Right cardiac atrium (tissue), 5 donors: Measurements from ENCODE around the gene RASSF10. TPM values are rescaled to one million over a fixed set of nuclear protein-coding genes. Genes with fewer than 3 reads are reported as not detected.

Experiments
- ATAC-seq, 2 donors: fragments of 200-7000 bp; cut with Tn5 transposase; one replicate each; pipeline versions ENCODE4 v1.8.0 to v1.9.1; 2020; ENCODE audit warnings: moderate library complexity in 2 of 2, mild to moderate bottlenecking in 1 of 2
- DNase-seq, 3 donors: peaks; one replicate each; pipeline ENCODE4 v3.0.0-alpha.2; 2020
- H3K27ac ChIP-seq: one replicate; pipeline ENCODE4 v1.5.1; 2013; ENCODE audit warnings: mild to moderate bottlenecking, low read length, control low read depth, moderate library complexity
- H3K27me3 ChIP-seq: one replicate; pipeline ENCODE4 v1.6.1; 2013; ENCODE audit not compliant: control insufficient read depth, insufficient read depth
- H3K4me1 ChIP-seq: one replicate; pipeline ENCODE4 v1.6.1; 2013; ENCODE audit warnings: low read length; ENCODE audit not compliant: control insufficient read depth, insufficient read depth
- H3K4me3 ChIP-seq: one replicate; pipeline ENCODE4 v1.5.1; 2013; ENCODE audit warnings: low read length, control low read depth
- H3K9me3 ChIP-seq: one replicate; pipeline ENCODE4 v1.6.1; 2013; ENCODE audit warnings: low read length; ENCODE audit not compliant: control insufficient read depth
- WGBS: extraction: QIAGEN DNeasy Blood & Tissue Kit; methylation state at CpG from one replicate; pipeline ENCODE4 v1.1.7; 2013; 5-methylcytosine and 5-hydroxymethylcytosine counted together
- intact Hi-C, 4 donors: fragments of 100-400 bp; cut with DNase I; formaldehyde crosslinking; loops; one replicate each; pipeline versions ENCODE4 v1.11.0 to v1.14.0; 2022 to 2023
- long read RNA-seq, 4 donors: library from polyadenylated mRNA; unstranded; transcript quantifications; one replicate each; pipeline ENCODE4 v2.0.0, GENCODE V29; 2020 to 2021
- polyA plus RNA-seq: library from polyadenylated mRNA; stranded (reverse); fragments of 200-250 nt; gene quantifications from one replicate; pipeline ENCODE4 v1.2.3, GENCODE V29; 2013
- total RNA-seq, 4 donors: library from RNA; stranded (reverse); fragmentation: NEBNext Ultra II Directional; extraction: Animal tissue kit (Norgen Biotek cat#: 25700); gene quantifications; one replicate each; pipeline ENCODE4 v1.2.1, GENCODE V29; 2021
- donor health status: healthy with polysubstance abuse.
- donor health status: DM: no; HTN: yes; CAD: no.
- donor health status: DM: no; HTN: no; CAD: no.
- donor health status: DM: no; HTN: yes; CAD: no; lungs with severe emphysema.
- donor health status: DM: yes; HTN: yes; CAD: no.

RASSF10 gene
- total RNA-seq (1 to 10 TPM in 3 of 4 donors, under 1 TPM in 1; 0.50 to 3.1 (median 1.7) TPM), polyA plus RNA-seq (0.27 TPM)
- long read RNA-seq, donor 1, partial matches to known transcripts, result 0 of 1 reads
- long read RNA-seq, donor 1, other reads (novel, unspliced or antisense), result 1 of 1 reads
- long read RNA-seq, donor 2, result 0 reads
- long read RNA-seq, donor 3, result 0 reads
- long read RNA-seq, donor 4, partial matches to known transcripts, result 0 of 1 reads
- long read RNA-seq, donor 4, other reads (novel, unspliced or antisense), result 0 of 1 reads

DNA sequence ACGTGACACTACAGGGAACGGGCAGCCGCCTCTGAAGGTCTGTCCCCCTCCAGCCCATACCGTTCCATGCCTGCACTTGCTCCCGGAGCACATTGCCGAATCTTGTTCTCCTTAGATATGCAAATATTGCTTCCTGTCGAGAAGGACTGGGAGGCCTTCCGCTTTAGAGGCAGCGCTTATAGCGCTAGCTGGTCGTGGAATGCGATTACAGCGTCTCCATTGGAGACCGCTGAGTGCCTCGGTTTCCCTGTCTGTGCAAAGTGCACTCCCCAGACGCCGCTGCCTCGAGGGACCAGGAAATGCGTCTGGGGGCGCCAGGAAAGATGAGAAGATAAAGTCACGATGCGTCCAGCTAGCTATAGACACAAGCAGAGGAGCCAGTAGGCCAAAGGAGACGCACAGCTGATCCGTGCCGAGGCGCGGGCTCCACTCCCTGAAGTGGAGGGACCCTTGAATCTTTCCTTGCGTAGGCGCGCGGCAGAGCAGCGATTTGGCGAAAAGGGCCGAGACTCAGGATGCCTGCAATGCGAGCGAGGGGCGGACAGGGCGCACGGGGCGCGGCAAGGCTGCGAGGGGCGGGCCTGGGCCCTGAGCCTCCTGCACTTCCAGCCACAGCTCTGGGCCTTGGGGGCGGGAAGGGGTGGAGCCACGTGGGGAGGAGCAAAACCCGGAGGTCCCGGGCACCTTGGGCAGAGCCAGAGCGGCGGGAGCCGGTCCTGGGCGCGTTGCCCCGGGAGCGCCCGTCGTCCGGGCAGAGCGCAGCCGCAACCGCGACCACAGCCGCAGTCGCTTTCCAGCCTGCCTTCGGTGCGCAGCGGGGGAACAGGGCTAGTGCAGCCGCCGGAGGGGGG lies at the start of gene RASSF10:
Gene RASSF10, plus strand, starts transcription at position 692 of the 851 bp plus-strand sequence. CDS start 261 bp downstream, outside the sequence.
- Histone ChIP-seq H3K9me3 (no peaks in the 10 kb centered on the region), H3K27ac (no peak within 1 kb of the TSS), H3K4me1 (no peaks in the 10 kb centered on the region), H3K27me3 (no peaks in the 10 kb centered on the region), H3K4me3 (peak within 1 kb of the TSS; percentile 15)
- peak; percentile 91 to 96 for ATAC-seq
- peak; percentile 89 to 91 (median 90) for DNase-seq
- WGBS, result 4% methylated on average over 68 of the region's 68 CpGs
- intact Hi-C loops, result no loop called here

DNA sequence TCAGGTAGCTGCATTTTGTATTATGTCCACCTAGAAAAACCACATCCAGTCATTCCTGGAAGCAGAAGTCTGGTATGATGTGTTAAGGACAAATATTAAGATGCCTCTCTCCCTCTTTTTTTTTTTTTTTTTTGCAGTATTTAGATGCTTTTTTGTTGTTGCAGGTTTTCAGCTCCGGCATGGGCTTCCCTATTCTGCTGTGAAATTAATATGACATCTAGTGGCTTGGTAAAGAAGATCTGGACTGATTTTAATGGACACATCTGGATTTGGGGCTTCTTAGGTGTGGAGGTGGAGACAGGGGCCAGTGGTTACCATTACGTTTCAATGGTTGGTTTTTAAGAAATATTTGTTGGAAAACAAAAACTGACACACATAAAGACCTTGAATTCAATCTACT lies 47.5 kb upstream of the RASSF10 start:
- intact Hi-C loops, result loop anchor here (5.0 to 10.0 kb wide), 3 partner anchors 193 to 383 kb away; no protein-coding TSS in a partner anchor
- H3K4me1 ChIP-seq, result no peaks in the 10 kb centered on the region
- ATAC-seq, result no peak
- H3K27me3 ChIP-seq, result no peaks in the 10 kb centered on the region
- DNase-seq, result no peak
- no peak overlapping the region for H3K4me3 ChIP-seq
- 41% methylated on average over 2 of the region's 2 CpGs for whole genome bisulfite sequencing
- H3K9me3 ChIP-seq, result no peaks in the 10 kb centered on the region
- no peak overlapping the region for H3K27ac ChIP-seq

DNA sequence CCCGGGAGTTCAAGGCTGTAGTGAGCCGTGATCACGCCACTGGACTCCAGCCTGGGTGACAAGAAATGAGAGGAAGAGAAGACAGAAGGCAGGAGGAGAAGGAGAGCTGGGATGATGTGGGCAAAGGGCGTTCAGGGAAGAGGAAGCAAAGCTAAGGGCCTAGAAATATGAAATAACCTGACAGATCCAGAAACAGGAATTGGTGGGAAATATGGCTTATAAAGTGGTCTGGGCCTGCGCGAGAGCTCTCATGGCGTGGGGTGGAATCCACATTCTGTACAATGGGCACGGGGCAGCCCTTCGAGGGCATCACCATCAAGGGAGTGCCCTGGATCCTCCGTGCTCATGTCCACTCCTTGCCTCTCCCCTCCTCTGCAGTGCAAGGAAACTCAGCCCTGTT lies 46.8 kb upstream of the RASSF10 start:
- ATAC-seq, result no peak
- intact Hi-C loops, result loop anchor here (5.0 to 10.0 kb wide), 3 partner anchors 192 to 382 kb away; no protein-coding TSS in a partner anchor
- WGBS, result 93% methylated on average over 10 of the region's 10 CpGs
- Histone ChIP-seq H3K27me3 (no peaks in the 10 kb centered on the region), H3K4me1 (no peaks in the 10 kb centered on the region), H3K27ac (no peak overlapping the region), H3K4me3 (no peak overlapping the region), H3K9me3 (no peaks in the 10 kb centered on the region)
- no peak for DNase-seq

DNA sequence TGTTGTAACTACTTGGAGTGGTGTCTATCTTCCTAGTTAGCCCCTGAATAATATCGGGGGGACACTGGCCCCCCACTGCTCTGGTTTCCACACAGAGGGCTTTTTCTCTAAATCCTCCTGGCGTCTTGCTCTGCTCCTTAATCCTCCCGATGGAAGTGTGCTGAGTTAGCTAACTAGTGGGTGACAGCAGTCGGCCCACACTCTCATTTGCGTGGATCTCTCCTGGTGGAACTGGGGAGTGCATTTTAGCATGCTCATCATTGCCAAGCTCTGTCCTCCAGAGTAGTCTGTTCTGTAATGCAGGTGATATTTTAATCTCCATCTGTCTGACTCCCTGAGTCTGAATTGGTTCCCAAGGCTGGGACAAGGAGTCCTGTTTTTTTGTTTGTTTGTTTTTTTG lies 46.1 kb upstream of the RASSF10 start:
- Histone ChIP-seq H3K4me1 (no peaks in the 10 kb centered on the region), H3K27ac (no peak overlapping the region), H3K9me3 (no peaks in the 10 kb centered on the region), H3K27me3 (no peaks in the 10 kb centered on the region), H3K4me3 (no peak overlapping the region)
- ATAC-seq, result no peak
- no peak for DNase-seq
- intact Hi-C loops, result loop anchor here (5.0 to 10.0 kb wide), 3 partner anchors 192 to 382 kb away; no protein-coding TSS in a partner anchor
- 80% methylated on average over 5 of the region's 5 CpGs for whole genome bisulfite sequencing

DNA sequence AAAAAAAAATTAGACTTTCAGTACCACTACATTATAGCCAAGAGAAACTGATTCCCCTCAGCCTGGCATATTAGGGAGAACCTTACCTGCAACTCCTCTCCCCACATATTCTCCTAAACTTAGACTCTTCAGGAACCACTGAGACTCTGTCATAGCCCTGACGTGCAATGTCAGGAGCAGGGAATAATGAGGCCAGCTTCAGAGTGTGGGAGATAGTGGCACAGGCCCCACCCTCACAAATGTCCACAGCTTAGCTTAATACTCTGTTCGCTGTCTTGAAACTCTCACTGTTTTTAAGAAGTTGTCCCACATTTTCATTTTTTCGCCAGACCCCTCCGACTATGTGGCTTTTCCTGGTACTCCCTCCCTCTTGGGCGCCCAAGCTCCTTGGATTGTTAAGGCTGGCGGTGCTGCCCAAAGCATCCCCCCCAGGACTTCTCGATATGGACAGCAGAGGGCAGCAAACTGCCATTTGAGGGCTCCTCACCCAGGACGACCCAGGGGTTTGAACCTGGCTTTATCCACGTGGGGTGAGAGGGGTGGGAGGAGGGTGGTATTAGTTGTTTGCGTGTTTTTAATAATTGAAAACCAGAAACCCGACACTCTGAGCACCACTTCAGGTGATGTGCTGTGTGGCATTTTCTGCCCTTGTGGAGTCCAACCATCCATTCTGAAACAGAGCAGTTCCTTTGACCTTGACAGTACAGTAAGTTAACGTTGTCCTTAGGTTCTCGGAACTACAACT lies 45.2 kb upstream of the RASSF10 start:
- ATAC-seq (peak; percentile 89 to 94), DNase-seq (peak; percentile 68 to 86 (median 81))
- intact Hi-C loops, result loop anchor here (2.0 to 10.0 kb wide), 4 partner anchors 191 to 381 kb away; no protein-coding TSS in a partner anchor
- WGBS, result 12% methylated on average over 13 of the region's 13 CpGs
- no peaks in the 10 kb centered on the region for H3K9me3 ChIP-seq
- H3K4me1 ChIP-seq, result no peaks in the 10 kb centered on the region
- H3K4me3 ChIP-seq, result no peak overlapping the region
- no peak overlapping the region for H3K27ac ChIP-seq
- no peaks in the 10 kb centered on the region for H3K27me3 ChIP-seq

DNA sequence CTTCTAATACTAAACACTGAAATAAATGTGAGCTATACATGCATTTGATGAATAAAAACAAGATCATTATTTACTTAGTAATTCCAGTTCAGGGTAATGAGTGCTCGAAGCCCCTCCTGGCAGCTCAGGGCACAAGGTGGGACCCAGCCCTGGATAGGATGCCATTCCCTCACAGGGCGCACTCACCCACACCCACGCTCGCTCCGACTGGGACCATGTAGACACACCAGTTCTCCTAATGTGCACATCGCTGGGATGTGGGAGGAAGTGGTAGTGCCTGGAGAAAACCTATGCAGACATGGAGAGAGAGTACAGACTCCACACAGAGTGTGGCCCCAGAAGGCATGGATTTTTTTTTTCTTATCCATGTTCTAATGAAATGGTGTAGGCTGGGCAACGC lies 44.5 kb upstream of the RASSF10 start:
- Histone ChIP-seq H3K4me1 (no peaks in the 10 kb centered on the region), H3K27me3 (no peaks in the 10 kb centered on the region), H3K27ac (no peak overlapping the region), H3K4me3 (no peak overlapping the region), H3K9me3 (no peaks in the 10 kb centered on the region)
- ATAC-seq (peak in 1 of 2 donors; percentile 18), DNase-seq (no peak)
- 93% methylated on average over 7 of the region's 7 CpGs for WGBS
- intact Hi-C loops, result loop anchor here (2.0 to 10.0 kb wide), 4 partner anchors 190 to 380 kb away; no protein-coding TSS in a partner anchor

DNA sequence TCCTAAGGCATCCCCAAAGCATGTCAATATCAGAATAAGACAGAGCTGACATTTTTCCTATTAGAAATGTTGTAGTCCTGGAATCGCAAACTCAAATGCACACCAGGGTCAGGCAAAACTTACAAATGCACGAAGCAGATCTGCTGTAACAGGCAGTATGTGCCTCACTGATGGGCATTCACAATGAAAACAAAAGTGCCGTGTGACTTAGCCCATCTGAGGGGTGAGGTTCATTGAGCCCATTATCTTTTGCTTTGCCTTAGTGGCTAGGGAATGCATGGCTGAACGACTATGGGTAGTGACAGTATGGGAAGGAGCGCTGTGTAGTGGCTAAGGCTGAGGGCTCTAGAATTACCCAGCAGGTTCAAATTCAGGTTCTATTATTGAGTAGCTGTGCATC lies 43.1 kb upstream of the RASSF10 start:
- H3K9me3 ChIP-seq, result no peaks in the 10 kb centered on the region
- no peak for ATAC-seq
- no peak for DNase-seq
- no peak overlapping the region for H3K4me3 ChIP-seq
- WGBS, result 88% methylated on average over 5 of the region's 5 CpGs
- no peaks in the 10 kb centered on the region for H3K27me3 ChIP-seq
- H3K4me1 ChIP-seq, result no peaks in the 10 kb centered on the region
- intact Hi-C loops, result loop anchor here (5.0 to 10.0 kb wide), 3 partner anchors 189 to 379 kb away; no protein-coding TSS in a partner anchor
- H3K27ac ChIP-seq, result no peak overlapping the region

DNA sequence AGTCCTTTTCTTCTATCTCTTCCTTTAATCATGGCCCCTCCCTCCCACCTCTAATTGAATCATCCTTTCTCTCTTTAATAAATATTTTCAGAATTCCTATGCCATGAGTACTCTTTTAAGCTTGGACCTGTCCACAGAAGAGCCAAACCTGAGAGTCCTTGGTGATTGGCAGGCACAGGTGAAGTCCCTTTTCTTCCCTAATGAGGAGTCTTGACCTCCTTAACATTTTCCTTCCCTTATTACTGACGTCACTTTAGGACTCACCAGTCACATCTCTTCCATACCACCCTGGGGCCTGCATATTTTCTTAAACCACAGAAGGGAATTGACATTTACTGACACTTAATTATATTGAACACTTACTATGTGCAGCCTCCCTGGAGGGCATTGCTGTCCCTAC lies 41.0 kb upstream of the RASSF10 start:
- intact Hi-C loops, result loop anchor here (5.0 to 10.0 kb wide), 3 partner anchors 187 to 377 kb away; no protein-coding TSS in a partner anchor
- Histone ChIP-seq H3K4me3 (no peak overlapping the region), H3K4me1 (no peaks in the 10 kb centered on the region), H3K27ac (no peak overlapping the region), H3K27me3 (no peaks in the 10 kb centered on the region), H3K9me3 (no peaks in the 10 kb centered on the region)
- ATAC-seq, result no peak
- 78% methylated on average over 1 of the region's 1 CpG for WGBS
- no peak for DNase-seq

DNA sequence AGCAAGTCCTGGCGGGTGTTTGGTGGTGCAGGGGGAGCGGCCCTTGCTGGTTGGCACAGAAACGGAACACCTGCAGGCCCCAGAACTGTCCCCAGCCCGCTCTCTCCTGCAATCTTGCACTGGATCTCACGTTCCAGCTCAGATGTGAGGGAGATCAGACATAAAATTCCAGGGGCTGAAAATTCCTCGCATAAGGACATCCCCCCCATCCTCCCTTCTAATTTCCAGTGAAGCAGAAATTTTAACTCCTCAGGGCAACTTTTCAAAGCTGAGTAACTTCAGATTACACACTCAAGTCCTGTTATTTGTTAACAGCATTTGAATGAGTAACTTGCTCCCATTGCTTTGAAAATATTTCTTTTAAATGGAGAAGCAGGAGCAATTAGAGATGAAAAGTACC lies 40.3 kb upstream of the RASSF10 start:
- ATAC-seq, result no peak
- H3K9me3 ChIP-seq, result no peaks in the 10 kb centered on the region
- intact Hi-C loops, result loop anchor here (5.0 to 10.0 kb wide), 3 partner anchors 186 to 376 kb away; no protein-coding TSS in a partner anchor
- no peaks in the 10 kb centered on the region for H3K4me1 ChIP-seq
- no peak overlapping the region for H3K4me3 ChIP-seq
- no peak for DNase-seq
- WGBS, result 87% methylated on average over 6 of the region's 6 CpGs
- H3K27me3 ChIP-seq, result no peaks in the 10 kb centered on the region
- H3K27ac ChIP-seq, result no peak overlapping the region

DNA sequence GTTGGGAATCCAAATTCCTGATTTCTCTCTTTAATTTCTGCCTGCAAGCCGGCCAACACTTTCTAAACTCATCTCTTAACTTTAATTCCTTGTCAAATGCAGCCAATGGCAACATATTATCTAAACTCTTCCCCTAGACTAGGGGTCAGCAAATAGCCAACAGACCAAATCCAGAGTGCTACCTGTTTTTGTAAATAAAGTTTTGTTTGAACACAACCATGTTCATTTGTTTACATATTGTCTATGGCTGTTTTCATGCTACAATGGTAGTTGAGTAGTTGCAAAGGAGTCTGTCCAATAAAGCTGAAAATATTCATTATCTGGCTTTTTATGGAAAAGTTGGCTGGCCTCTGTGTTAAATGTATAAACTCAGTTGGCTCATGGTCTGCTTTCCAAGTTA lies 37.2 kb upstream of the RASSF10 start:
- no peak for ATAC-seq

More for the DNA sequence above, 37.2 kb upstream of the RASSF10 start:
- H3K27ac ChIP-seq, result no peak overlapping the region
- no peaks in the 10 kb centered on the region for H3K9me3 ChIP-seq
- DNase-seq, result no peak
- intact Hi-C loops, result loop anchor here in 1 of 4 donors (10.0 kb wide), 1 partner anchor 373 kb away; no protein-coding TSS in a partner anchor
- H3K4me1 ChIP-seq, result no peaks in the 10 kb centered on the region
- no peak overlapping the region for H3K4me3 ChIP-seq
- 63% methylated on average over 1 of the region's 1 CpG for WGBS
- H3K27me3 ChIP-seq, result no peaks in the 10 kb centered on the region
